GM18511 (cell line): Measurements from ENCODE around the gene HAS3.
"Not testable (repeated sequence)": the region's sequence is repeated elsewhere in the genome, so short reads cannot be mapped to it uniquely, and the experiment has no call there.

ENCODE experiments used
- ATAC-seq: cut with Tn5 transposase; IDR thresholded peaks from one replicate; pipeline ENCODE4 v1.9.1; 2021; ENCODE audit warnings: mild to moderate bottlenecking, moderate library complexity; ENCODE audit not compliant: unreplicated experiment

Gene HAS3

DNA sequence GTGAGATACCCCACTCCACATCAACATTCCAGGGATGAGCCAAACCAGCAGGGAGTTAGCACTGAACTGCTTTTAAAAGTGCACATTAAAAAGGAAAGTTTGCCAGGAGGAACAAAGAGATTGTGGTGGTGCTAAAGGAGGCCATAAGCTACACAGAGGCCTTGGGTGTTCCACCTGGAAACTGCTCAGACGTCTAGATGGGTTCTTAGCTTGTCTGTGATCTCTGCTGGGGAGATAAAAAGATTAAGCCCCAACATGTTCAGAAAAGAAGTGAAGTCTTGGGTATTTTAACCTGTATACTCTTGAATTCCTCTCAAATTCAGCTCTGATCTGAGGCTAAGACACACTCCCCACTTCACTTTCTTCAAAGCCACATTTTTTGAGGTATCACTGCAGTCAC lies 10.4 kb downstream of the HAS3 start:
- no peak for ATAC-seq

DNA sequence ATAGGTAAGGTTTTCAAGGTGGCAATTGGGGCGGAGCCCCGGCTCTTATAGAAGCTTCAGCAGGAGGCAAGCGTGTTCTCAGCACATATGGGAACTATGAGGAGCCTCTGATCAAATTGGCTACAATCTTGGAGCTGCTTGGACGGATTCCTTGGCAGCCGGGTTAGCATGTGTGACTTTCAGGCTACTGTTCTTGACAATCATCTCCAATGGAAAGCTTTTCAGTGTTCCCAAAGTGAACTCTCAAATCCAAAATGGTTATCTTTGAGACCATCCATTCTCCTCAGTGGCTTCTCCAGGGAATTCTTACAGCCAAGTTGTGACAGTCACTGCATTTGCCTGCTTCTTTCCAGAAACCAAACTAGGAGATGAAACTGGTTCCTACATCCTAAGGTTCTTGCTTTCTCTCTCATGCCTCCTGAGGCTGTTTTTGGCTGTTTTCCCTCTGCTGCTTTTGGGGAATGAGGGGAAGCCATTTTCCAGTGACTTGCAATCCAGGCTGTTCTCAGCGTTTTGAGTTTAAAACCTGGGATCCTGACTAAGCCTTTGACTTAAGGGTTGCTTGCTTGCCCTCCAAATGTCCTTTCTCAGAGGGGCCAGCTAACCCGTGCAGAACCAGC lies 10.9 kb downstream of the HAS3 start:
- no peak for ATAC-seq

DNA sequence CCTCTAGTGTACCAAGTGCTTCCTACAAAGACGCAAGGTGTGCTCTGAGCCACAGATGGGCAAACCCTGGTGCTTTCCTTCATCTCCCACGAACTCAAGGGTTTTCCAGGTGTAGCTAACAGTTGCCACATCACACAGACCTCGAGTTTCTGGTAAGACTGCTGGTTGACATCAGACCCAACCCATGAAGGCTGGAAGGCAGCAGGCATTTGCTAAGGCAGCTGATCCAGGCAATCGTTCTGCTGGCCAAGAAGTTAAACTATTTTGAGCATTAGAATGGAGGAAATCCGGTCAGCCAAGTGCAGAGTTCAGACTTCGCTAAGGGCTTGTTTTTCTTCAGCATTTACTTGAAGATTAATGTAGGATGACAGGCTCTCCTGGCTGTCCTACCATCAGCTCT lies 11.5 kb downstream of the HAS3 start:
- ATAC-seq = no peak

DNA sequence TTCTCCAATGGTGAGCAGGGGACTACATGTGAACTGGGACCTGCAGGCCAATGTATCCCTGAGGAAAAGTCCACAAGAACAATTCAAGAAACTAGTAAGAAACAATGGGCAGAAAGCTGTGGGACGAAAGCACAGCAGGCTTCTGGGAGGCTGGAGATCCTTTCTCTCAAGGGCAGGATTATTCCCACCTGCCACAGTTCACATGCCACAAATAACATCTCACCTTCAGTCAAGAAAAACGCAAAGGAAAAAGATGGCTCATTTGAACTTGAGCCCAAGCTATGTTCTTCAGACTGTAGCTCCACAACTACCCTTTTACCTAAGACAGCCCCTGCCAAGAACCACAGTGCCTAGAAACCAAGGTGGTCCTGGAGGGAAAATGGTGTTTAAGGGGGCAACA lies 13.0 kb downstream of the HAS3 start:
- ATAC-seq = no peak

DNA sequence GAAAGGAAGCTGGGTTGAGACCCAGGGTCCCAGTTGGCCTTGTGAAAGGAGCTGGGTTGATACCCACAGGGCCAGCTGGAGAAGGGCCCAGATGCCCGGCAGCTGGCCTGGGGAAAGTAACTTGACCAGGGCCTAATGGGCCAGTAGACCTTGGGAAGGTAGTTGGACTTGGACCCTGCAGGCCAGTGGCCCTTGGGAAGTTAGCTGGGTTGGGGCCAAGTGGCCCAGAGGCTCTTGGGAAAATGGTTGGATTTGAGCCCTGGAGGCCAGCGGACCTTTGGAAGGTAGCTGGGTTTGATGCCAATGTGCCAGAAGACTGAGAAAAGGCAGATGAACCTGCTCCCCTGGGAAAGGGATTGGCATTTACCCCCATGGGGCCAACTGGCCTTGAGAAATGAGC lies 13.5 kb downstream of the HAS3 start:
- no peak for ATAC-seq

DNA sequence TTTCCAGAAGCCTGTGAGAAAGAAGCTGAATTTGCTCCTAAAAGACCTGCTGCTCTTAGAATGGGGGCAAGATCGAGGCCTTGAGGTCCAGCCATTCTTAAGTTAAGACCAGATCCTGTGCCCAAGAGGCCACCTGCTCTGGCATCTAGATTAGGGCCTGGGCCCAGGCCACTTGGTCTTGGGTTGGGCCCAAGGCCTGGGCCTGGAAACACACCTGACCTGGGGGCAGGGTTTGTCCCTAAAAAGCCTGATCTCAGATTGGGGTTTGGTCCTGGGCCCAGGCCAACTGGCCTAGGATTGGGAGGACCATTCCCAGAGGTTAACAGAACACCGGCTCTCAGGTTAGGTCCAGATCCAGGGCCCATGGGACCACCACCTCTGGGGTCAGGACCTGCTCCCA lies 14.1 kb downstream of the HAS3 start:
- ATAC-seq = no peak

DNA sequence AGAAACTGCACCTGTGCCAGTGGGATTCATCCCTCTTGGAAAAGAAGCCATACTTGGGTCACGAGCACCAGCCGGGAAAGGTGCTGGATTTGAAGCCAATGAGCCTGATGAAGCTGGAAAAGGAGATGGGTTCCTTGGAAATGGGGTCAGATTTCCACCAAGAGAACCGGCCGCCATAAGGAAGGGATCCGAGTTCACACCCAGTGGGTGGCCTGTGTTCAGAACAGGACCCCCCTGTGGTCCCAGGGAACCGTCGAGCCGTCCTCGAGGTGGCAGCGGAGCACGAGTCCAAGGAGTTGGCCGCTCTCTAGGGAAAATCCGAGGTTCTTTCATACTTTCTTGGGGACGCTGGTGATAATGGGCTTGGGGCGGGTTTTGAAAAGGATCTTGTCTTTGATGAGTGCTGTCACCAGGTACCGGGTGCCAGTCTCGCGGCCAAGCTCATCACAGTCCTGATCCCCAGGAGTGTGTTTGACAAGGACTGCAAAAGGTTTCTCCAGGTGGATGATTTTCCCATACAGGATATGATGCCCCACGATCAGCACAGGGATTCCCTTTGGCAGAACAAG lies 14.7 kb downstream of the HAS3 start:
- ATAC-seq = no peak

DNA sequence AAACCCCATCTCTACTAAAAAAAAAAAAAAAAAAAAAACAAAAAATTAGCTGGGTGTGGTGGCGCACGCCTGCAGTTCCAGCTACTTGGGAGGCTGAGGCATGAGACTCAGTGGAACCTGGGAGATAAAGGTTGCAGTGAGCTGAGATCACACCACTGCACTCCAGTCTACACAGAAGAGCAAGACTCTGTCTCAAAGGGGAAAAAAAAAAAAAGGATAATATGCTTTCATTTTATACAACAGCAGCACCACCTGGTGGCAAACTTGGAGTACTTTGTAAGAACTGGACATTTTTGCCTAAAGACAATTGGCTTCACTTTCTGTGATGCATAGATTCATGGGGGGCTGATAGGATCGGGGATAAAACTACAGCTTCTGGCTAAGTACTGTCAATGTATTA lies 18.5 kb downstream of the HAS3 start:
- no peak for ATAC-seq

DNA sequence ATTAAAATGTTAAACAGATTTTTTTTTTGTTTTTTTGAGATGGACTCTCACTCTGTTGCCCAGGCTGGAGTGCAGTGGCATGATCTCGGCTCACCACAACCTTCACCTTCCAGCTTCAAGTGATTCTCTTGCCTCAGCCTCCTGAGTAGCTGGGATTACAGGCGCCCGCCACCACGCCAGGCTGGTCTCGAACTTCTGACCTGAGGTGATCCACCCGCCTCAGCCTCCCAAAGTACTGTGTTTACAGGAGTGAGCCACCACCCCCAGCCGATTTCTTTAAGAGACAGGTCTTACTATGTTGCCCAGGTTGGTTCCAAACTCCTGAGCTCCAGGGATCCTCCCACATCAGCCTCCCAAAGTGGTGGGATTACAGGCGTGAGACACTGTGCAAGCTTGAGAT lies 19.0 kb downstream of the HAS3 start:
- not testable (repeated sequence) for ATAC-seq

DNA sequence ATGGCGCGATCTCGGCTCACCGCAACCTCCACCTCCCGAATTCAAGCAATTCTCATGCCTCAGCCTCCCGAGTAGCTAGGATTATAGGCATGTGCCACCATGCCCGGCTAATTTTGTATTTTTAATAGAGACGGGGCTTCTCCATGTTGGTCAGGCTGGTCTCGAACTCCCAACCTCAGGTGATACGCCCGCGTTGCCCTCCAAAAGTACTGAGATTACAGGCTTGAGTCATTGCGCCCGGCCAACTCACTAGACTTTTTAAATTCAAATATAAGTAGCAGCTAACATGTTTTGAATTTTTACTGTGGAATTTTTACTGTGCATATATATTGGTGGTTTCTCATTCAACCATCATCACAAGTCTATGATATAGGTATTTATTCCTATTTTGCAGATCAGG lies 19.5 kb downstream of the HAS3 start:
- ATAC-seq = not testable (repeated sequence)

DNA sequence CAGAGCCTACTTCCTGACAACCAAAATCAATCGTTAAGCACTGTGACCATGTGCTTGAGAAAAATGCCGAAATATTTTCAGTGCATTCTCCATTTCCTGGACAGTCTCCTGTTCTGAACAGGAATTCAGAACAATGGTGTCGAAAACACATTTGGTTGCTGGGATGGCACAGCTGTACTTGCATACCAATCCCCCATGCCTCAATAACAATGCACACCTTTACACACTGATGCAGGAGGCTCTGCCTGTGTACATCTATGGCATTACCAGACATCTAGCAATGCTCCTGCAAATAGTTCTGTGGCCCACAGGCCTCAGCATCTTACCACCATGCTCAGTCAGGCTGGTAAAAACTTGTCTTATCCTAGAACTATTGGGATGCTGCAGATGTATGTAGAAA lies 20.8 kb downstream of the HAS3 start:
- ATAC-seq = no peak

DNA sequence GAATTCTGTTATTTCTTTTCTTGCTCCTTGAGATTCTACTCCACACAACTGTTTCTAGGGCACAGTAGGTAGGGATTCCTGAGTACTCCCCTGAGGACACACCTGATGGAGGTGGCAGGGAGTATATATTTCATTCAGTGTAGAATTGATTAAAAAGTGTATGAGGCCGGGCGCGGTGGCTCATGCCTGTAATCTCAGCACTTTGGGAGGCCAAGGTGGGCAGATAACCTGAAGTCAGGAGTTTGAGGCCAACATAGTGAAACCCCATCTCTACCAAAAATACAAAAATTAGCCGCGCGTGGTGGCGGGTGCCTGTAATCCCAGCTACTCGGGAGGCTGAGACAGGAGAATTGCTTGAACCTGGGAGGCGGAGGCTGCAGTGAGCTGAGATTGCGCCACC lies 21.3 kb downstream of the HAS3 start:
- ATAC-seq = not testable (repeated sequence)

DNA sequence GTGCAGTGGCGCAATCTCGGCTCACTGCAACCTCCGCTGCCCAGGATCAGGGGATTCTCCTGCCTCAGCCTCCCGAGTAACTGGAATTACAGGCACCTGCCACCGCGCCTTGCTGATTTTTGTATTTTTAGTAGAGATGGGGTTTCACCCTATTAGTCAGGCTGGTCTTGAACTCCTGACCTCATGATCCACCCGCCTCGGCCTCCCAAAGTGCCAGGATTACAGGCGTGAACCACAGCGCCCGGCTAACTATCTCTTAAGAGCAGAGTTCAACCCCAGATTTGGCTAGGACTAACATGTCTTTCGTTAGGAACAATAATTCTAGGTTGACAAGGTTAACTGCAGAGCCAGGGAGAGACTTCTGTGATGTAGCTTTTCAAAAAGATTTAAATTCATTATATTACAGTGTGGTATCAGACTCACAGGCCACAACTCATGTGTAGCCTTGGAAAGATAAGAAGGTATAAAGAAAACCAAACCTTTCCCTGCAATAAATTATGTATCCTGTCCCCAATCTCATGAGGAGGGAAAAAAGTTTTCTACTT lies 22.6 kb downstream of the HAS3 start:
- ATAC-seq = no peak

DNA sequence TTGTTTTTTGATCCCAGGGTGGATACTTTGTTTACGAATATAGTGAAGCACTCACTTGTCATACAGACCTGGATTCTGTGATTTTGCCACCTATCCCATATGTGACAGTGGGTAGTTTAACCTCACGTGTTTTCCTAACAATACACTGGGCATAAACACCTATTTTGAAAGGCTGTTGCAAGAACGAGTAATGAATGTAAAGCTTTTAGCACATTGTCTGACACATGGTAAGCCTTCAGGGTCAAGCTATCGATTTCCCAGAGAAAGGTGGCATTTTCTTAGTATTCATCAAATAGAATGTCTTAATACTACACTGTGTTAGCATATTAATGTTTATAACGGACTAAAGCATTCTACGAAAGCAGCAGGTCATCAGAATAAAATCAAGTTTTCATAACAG lies 25.0 kb downstream of the HAS3 start:
- ATAC-seq = no peak

DNA sequence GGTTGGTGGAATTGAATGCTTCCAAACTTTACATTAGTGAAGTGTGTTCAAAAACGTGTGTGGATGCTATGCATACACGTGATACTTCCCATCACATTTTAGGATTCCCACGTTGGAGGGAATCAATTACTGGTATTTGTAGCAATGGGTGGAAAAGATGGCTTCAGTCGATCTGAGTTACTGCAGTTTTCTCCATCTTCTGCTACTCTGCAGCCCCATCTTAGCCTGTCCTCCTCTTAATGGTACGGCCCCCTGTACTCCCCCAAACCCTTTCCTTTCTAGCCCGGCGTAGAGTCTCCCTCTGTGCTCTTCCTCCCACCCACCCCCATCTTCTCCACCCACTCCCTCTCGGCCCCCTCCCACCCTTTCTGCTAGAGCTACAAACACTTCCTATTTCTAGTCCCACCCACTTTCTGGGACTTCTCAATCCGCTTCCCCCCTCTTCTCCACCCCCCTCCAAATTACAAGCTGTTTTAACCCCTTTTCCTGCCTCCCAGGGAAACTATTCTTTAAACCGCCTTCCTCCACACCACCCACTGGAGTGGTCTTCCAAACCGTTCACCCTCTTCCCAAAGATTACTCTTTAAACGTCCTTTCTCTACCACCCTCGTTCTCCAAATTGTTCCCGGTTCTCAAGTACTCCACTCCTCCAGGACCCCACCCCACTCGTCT lies 25.9 kb downstream of the HAS3 start:
- no peak for ATAC-seq

DNA sequence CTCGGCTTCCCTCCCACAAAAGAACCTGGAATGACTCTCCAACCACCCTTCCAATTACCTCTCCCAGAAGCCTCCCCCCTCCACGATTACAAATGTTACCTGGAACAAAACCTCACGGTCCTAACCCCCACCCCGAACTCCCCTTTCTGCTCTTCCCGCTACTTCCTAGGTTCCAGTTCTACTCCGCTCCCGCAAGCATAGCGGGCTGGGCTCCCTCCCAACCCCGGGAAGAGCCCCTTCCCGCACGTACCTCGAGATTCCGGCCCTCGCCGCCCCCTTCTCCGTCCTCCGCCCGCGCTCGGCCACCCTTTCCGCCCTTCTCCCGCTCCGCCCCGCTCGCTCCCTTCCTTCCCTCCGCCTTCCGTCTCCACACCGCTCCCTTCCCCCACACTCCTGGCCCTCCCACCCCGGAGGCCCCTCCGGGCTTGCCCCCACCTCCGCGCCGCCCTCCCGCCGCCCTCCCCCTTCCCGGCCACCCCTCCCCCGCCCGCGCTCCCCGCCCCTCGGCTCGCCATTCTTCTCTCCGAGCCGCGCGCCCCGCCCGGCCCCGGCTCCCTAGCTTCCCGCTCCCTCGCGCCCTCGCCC lies 26.5 kb downstream of the HAS3 start:
- ATAC-seq = peak; percentile 48

DNA sequence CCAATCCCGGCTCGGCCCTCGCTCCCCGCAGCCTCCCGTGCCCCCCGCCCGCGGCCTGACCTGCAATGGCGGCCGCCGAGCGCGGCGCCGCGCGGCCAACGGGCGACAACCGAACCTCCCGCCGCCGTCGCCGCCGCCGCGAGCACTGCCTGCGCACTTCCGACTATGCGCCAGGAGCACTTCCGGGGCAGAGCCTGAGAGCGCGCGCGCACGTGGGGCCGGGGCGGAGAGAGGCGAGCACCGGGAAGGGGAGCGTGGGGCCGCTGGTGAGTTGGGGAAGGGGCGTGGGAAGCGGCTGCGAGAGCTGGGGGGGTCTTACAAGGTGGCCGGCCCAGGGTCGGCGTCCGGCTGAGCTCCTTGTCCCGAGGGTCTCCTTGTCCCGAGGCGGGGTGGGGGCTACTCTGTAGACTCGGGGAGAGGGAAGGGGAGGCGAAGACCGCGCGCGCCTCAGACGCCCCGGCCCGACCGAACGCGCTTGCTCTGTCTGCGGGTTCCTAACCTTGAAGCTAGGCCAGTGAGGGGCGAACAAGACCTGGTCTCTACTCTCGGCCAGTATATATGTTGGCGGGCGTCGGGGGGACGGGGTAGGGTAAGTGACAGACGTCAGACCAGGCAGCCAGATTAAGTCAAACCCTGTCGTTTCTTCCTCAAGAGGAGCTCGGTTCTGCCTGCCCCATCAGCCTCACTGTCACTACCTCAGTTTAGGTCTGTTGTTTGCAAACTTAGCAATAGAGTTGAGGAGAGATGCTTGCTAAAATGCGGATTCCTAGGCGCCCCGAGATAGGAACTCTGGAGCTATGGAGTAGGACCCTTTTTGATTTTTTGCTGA lies 27.2 kb downstream of the HAS3 start, which contains the start of the genes CHTF8 and UTP4:
Gene CHTF8 (minus strand): TSS at position 165 of the 829 bp plus-strand sequence. CDS start 11,130 bp downstream, outside the sequence.
Gene UTP4 (plus strand): TSS at position 226 of the 829 bp plus-strand sequence. CDS start 811 bp downstream, outside the sequence.
- ATAC-seq = peak; percentile 90

DNA sequence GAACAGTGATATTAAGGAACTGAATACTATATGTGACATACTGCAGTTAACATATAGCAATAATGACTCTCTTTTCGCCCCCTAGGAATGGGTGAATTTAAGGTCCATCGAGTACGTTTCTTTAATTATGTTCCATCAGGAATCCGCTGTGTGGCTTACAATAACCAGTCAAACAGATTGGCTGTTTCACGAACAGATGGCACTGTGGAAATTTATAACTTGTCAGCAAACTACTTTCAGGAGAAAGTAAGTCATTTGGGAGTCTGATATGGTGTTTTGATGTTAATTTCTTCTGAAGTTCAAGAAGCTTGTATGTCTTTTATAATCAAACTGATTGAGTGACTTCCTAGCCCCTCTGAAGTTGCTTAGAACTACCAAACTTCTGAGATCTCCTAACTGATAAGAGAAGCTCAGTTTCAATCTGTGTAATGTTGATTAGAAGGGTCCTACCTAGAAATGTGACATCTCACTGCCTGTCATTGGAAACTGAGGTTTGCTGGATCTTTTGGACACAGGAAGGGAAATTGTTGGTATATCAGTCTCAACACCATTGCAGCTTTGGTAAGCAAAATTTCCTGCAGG lies 28.0 kb downstream of the HAS3 start:
- no peak for ATAC-seq

DNA sequence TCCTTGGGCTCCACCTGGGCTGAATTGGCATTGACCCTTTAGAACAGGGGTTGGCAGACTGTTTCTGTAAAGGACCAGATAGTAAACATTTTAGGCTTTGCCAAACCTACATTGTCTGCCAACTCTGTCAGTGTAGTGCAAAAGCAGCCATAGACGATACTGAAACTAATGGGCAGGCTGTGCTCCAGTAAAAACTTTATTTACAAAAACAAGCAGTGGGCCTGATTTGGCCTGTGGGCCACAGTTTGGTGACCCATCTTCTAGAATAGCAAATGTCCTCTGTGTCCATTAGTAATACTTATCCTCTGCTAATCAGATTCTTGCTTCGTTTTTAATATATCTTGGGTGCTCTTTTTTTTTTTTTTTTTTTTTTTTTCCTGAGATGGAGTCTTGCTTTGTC lies 33.2 kb downstream of the HAS3 start:
- ATAC-seq = no peak

DNA sequence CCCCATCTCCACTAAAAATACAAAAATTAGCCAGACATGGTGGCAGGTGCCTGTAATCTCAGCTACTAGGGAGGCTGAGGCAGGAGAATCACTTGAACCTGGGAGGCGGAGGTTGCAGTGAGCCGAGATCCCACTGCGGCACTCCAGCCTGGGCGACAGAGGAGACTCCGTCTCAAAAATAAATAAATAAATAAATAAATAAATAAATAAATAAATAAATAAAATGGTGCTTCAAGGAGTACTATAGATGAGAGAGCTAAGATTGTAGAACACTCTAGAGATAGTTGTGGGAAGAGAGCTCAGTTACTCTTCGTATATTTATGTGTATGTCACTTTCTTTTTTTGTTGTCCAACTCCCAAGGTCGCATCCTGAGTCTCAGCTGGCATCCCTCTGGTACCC lies 34.0 kb downstream of the HAS3 start:
- ATAC-seq = not testable (repeated sequence)
